Renal pelvis (tissue), 4 donors: Measurements from ENCODE around the gene NPHP1. TPM values are rescaled to one million over a fixed set of nuclear protein-coding genes. Genes with fewer than 3 reads are reported as not detected.
"Not testable (repeated sequence)": the region's sequence is repeated elsewhere in the genome, so short reads cannot be mapped to it uniquely, and the experiment has no call there.

Source experiments
- DNase-seq: peaks from one replicate; pipeline ENCODE4 v3.0.0-alpha.2; 2013
- polyA plus RNA-seq, 3 donors: library from polyadenylated mRNA; unstranded; fragments of 120-200 nt; gene quantifications; one replicate each; pipeline ENCODE4 v1.2.1, GENCODE V29; 2013; ENCODE audit not compliant: insufficient read length in 3 of 3

Gene NPHP1
- polyA plus RNA-seq, 3 donors: 13.4 to 25.2 (median 20.8) TPM

- DNase-seq: no peak
Observed at GRCh38 chr2:110105608-110106467, 99.0 kb downstream of the NPHP1 start.

- DNase-seq: no peak
Observed at GRCh38 chr2:110105183-110105582, 99.6 kb downstream of the NPHP1 start.

- DNase-seq: no peak
Observed at GRCh38 chr2:110104025-110104771, 100.6 kb downstream of the NPHP1 start.

- DNase-seq: no peak
Observed at GRCh38 chr2:110103061-110103961, 101.5 kb downstream of the NPHP1 start.

GRCh38 chr2:110101901-110102803 lies 102.7 kb downstream of the NPHP1 start:
- no peak for DNase-seq

GRCh38 chr2:110101280-110101844 lies 103.5 kb downstream of the NPHP1 start:
- DNase-seq: peak; percentile 65

- not testable (repeated sequence) for DNase-seq
Observed at GRCh38 chr2:110100880-110101279, 103.9 kb downstream of the NPHP1 start.

- DNase-seq: no peak
Observed at GRCh38 chr2:110100480-110100879, 104.3 kb downstream of the NPHP1 start.

- no peak for DNase-seq
Observed at GRCh38 chr2:110099471-110100225, 105.2 kb downstream of the NPHP1 start.

GRCh38 chr2:110099038-110099425 lies 105.8 kb downstream of the NPHP1 start:
- no peak for DNase-seq

GRCh38 chr2:110097506-110098220 lies 107.2 kb downstream of the NPHP1 start:
- no peak for DNase-seq

- DNase-seq: no peak
Observed at GRCh38 chr2:110095994-110096633, 108.7 kb downstream of the NPHP1 start.

GRCh38 chr2:110094884-110095534 lies 109.8 kb downstream of the NPHP1 start:
- DNase-seq: not testable (repeated sequence)

- not testable (repeated sequence) for DNase-seq
Observed at GRCh38 chr2:110093924-110094323, 110.9 kb downstream of the NPHP1 start.

GRCh38 chr2:110090164-110090563 lies 114.6 kb downstream of the NPHP1 start:
- DNase-seq: not testable (repeated sequence)

GRCh38 chr2:110083757-110084156 lies 121.1 kb downstream of the NPHP1 start:
- not testable (repeated sequence) for DNase-seq

GRCh38 chr2:110083162-110083561 lies 121.7 kb downstream of the NPHP1 start:
- DNase-seq: not testable (repeated sequence)

- not testable (repeated sequence) for DNase-seq
Observed at GRCh38 chr2:110078104-110078503, 126.7 kb downstream of the NPHP1 start.
